Karpas-422 (cell line): ENCODE results near the gene SHANK3. TPM values are rescaled to one million over a fixed set of nuclear protein-coding genes. Genes with fewer than 3 reads are reported as not detected.
"Not testable (repeated sequence)": the region's sequence is repeated elsewhere in the genome, so short reads cannot be mapped to it uniquely, and the experiment has no call there.

Experiments used
- DNase-seq: peaks from one replicate; pipeline ENCODE4 v3.0.0-alpha.2; 2015
- H2AFZ ChIP-seq: fragments of 200-600 bp; sonication (generic); 2 replicates; pipeline ENCODE4 v1.6.1; 2014; ENCODE audit warnings: antibody characterized with exemption, low read length, mixed read lengths
- H3K27ac ChIP-seq: fragments of 200-600 bp; sonication (generic); 2 replicates; pipeline ENCODE4 v1.5.1; 2014; ENCODE audit warnings: mild to moderate bottlenecking, low read length, moderate library complexity
- H3K27me3 ChIP-seq: fragments of 200-600 bp; sonication (generic); 2 replicates; pipeline ENCODE4 v1.6.1; 2014; ENCODE audit warnings: low read length, mixed read lengths
- H3K36me3 ChIP-seq: fragments of 200-600 bp; sonication (generic); 2 replicates; pipeline ENCODE4 v1.6.1; 2014; ENCODE audit warnings: low read length, mixed read lengths; ENCODE audit not compliant: insufficient read depth
- H3K4me1 ChIP-seq: fragments of 200-600 bp; sonication (generic); 2 replicates; pipeline ENCODE4 v1.6.1; 2014; ENCODE audit warnings: mild to moderate bottlenecking, low read length, mixed read lengths
- H3K4me2 ChIP-seq: fragments of 200-600 bp; sonication (generic); 2 replicates; pipeline ENCODE4 v1.6.1; 2014; ENCODE audit warnings: low read length, low read depth, mild to moderate bottlenecking; ENCODE audit not compliant: poor library complexity, severe bottlenecking
- H3K4me3 ChIP-seq: fragments of 200-600 bp; sonication (generic); 2 replicates; pipeline ENCODE4 v1.5.1; 2014; ENCODE audit warnings: mild to moderate bottlenecking, antibody characterized with exemption, low read length, mixed read lengths
- H3K79me2 ChIP-seq: fragments of 200-600 bp; sonication (generic); 2 replicates; pipeline ENCODE4 v1.6.1; 2014; ENCODE audit warnings: mild to moderate bottlenecking, low read length, mixed read lengths
- H3K9ac ChIP-seq: fragments of 200-600 bp; sonication (generic); 2 replicates; pipeline ENCODE4 v1.6.0; 2014; ENCODE audit warnings: low read length
- H3K9me2 ChIP-seq: fragments of 200-600 bp; sonication (generic), shearing (Covaris generic); replicated peaks from 2 replicates; pipeline ENCODE4 v1.6.0; 2014; ENCODE audit warnings: mild to moderate bottlenecking, low read length, moderate library complexity; ENCODE audit not compliant: insufficient read depth
- H3K9me3 ChIP-seq: fragments of 300-700, 200-600 bp; sonication (generic); 2 replicates; pipeline ENCODE4 v1.6.1; 2014; ENCODE audit warnings: low read length, mixed read lengths
- H4K20me1 ChIP-seq: fragments of 200-600 bp; sonication (generic); 2 replicates; pipeline ENCODE4 v1.6.1; 2014; ENCODE audit warnings: mild to moderate bottlenecking, antibody characterized with exemption, low read length, low read depth; ENCODE audit not compliant: insufficient read depth
- total RNA-seq: library from RNA; depleted of rRNA; stranded (reverse); fragments of >200 nt; shearing (Covaris generic); gene quantifications from 2 replicates; pipeline ENCODE4 v1.2.3, GENCODE V29; 2014; ENCODE audit warnings: low replicate concordance

SHANK3 gene
- total RNA-seq, 1 experiment from 2014 or later, result not detected

DNA sequence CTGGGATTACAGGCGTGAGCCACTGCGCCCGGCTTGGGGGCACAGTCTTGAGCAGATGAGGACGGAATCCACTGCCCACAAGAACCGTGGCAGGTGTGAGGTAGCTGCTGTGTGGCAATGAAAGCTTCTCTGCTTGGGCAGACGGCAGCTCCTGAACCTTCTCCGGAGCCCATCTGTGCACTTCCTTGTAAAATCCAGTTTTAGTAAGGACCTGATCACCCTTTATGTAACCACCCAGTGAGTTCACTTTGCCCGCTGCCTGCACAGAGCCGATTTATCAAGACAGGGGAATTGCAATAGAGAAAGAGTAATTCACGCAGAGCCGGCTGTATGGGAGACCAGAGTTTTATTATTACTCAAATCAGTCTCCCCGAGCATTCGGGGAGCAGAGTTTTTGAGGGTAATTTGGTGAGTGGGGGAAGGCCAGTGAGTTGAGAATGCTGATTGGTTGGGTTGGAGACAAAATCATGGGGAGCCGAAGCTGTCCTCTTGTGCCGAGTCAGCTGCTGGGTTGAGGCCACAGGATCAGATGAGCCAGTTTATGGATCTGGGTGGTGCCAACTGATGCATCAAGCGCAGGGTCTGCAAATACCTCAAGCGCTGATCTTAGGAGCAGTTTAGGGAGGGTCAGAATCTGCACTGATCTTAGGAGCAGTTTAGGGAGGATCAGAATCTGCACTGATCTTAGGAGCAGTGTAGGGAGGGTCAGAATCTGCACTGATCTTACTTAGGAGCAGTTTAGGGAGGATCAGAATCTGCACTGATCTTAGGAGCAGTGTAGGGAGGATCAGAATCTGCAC lies 29.4 kb upstream of the SHANK3 start:
- not testable (repeated sequence) for H3K36me3 ChIP-seq, H2AFZ ChIP-seq, H3K27me3 ChIP-seq, H3K9ac ChIP-seq, DNase-seq, H3K9me2 ChIP-seq, H3K9me3 ChIP-seq, H3K79me2 ChIP-seq, H3K27ac ChIP-seq, H3K4me3 ChIP-seq, H3K4me2 ChIP-seq, H3K4me1 ChIP-seq, H4K20me1 ChIP-seq

DNA sequence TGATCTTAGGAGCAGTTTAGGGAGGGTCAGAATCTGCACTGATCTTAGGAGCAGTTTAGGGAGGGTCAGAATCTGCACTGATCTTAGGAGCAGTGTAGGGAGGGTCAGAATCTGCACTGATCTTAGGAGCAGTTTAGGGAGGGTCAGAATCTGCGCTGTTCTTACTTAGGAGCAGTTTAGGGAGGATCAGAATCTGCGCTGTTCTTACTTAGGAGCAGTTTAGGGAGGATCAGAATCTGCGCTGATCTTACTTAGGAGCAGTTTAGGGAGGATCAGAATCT lies 28.9 kb upstream of the SHANK3 start:
- not testable (repeated sequence) for H3K9me2 ChIP-seq, H2AFZ ChIP-seq, H3K4me1 ChIP-seq

DNA sequence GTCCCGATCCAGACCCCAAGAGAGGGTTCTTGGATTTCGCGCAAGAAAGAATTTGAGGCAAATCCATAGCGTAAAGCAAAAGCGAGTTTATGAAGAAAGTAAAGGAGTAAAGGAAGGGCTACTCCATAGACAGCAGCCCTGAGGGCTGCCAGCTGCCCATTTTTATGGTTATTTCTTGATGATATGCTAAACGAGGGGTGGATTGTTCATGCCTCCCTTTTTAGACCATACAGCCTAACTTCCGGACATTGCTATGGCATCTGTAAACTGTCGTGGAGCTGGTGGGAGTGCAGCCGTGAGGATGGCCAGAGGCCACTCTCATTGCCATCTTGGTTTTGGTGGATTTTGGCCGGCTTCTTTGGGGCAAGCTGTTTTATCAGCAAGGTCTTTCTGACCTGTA lies 19.4 kb upstream of the SHANK3 start:
- Histone ChIP-seq H3K9ac (no peak overlapping the region), H3K4me1 (no peaks in the 10 kb centered on the region), H3K9me3 (peaks cover 3% of the 10 kb centered on the region; the same call in 1 of the 2 replicates), H3K27ac (no peak overlapping the region), H3K4me3 (no peak overlapping the region), H3K27me3 (no peaks in the 10 kb centered on the region), H3K36me3 (no peaks in the 10 kb centered on the region), H3K9me2 (no peaks in the 10 kb centered on the region), H4K20me1 (no peaks in the 10 kb centered on the region), H2AFZ (no peak overlapping the region), H3K79me2 (no peaks in the 10 kb centered on the region), H3K4me2 (no peak overlapping the region)
- no peak for DNase-seq

More for the DNA sequence above, 28.9 kb upstream of the SHANK3 start:
- not testable (repeated sequence) for H3K79me2 ChIP-seq, H3K9me3 ChIP-seq, H3K4me2 ChIP-seq, H3K27me3 ChIP-seq, H3K4me3 ChIP-seq, H3K36me3 ChIP-seq, H3K27ac ChIP-seq, DNase-seq, H4K20me1 ChIP-seq, H3K9ac ChIP-seq

- DNase-seq, H3K4me3 ChIP-seq, H3K79me2 ChIP-seq, H4K20me1 ChIP-seq, H3K9ac ChIP-seq, H3K4me2 ChIP-seq, H3K27ac ChIP-seq, H2AFZ ChIP-seq, H3K27me3 ChIP-seq, H3K9me3 ChIP-seq, H3K4me1 ChIP-seq, H3K9me2 ChIP-seq, H3K36me3 ChIP-seq: not testable (repeated sequence)
Measured at GRCh38 chr22:50654664-50655063, 18.0 kb upstream of the SHANK3 start.

- H2AFZ ChIP-seq, result no peak overlapping the region
- no peak overlapping the region for H3K4me3 ChIP-seq
- no peak overlapping the region for H3K27ac ChIP-seq
- no peaks in the 10 kb centered on the region for H3K9me2 ChIP-seq
- no peaks in the 10 kb centered on the region for H3K36me3 ChIP-seq
- H4K20me1 ChIP-seq, result no peaks in the 10 kb centered on the region
- no peaks in the 10 kb centered on the region for H3K79me2 ChIP-seq
- H3K4me1 ChIP-seq, result no peaks in the 10 kb centered on the region
- no peaks in the 10 kb centered on the region for H3K9me3 ChIP-seq
- DNase-seq, result no peak
- H3K9ac ChIP-seq, result no peak overlapping the region
- H3K4me2 ChIP-seq, result no peak overlapping the region
- H3K27me3 ChIP-seq, result no peaks in the 10 kb centered on the region
Measured at GRCh38 chr22:50656122-50657070, 16.2 kb upstream of the SHANK3 start.

DNA sequence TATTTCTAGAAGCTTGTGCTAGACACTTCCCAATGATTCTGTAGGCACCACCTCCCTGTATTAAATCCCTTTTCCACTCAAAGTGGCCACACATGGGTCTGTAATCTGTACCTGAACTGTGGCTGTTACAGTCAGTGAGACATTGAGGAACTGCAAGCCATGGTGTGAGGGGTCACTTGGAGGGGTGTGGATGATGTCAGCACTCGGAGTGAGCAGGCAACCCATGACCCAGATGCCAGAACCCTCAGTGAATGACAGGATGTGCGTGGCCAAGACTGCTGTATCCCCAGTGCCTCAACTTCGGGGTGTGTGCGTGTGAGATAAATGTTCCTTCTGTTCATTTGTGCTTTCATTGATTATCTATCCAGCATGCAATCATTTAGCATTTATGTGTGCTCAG lies 14.7 kb upstream of the SHANK3 start:
- H3K36me3 ChIP-seq, result no peaks in the 10 kb centered on the region
- H3K4me3 ChIP-seq, result no peak overlapping the region
- H3K4me1 ChIP-seq, result no peaks in the 10 kb centered on the region
- no peak overlapping the region for H2AFZ ChIP-seq
- DNase-seq, result no peak
- H3K9me2 ChIP-seq, result no peaks in the 10 kb centered on the region
- H4K20me1 ChIP-seq, result no peaks in the 10 kb centered on the region
- H3K4me2 ChIP-seq, result no peak overlapping the region
- H3K27me3 ChIP-seq, result no peaks in the 10 kb centered on the region
- no peak overlapping the region for H3K9ac ChIP-seq
- H3K9me3 ChIP-seq, result no peaks in the 10 kb centered on the region
- no peaks in the 10 kb centered on the region for H3K79me2 ChIP-seq
- no peak overlapping the region for H3K27ac ChIP-seq

GRCh38 chr22:50659711-50660110 lies 12.9 kb upstream of the SHANK3 start:
- not testable (repeated sequence) for DNase-seq, H3K4me2 ChIP-seq, H3K27ac ChIP-seq, H3K79me2 ChIP-seq, H3K36me3 ChIP-seq, H3K9me3 ChIP-seq, H2AFZ ChIP-seq, H3K4me3 ChIP-seq, H4K20me1 ChIP-seq, H3K4me1 ChIP-seq, H3K9me2 ChIP-seq, H3K27me3 ChIP-seq, H3K9ac ChIP-seq

DNA sequence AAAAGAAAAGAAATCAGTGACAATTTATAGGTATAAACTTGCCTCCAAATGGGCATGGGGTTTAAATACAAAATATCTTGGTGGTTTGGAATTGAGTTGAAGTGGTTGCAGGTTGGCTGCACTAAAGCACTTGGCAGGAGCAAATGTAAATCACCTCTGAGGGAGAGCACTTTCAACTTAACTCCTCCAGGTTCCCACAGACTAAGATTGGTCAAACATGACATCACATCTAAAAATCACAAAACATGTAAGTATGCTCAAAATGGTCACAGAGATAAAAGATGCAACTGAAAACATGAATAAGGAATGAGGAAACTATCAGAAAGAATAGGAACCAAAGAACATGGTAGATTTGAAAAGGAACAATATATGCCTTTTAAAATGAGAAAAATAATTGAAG lies 12.3 kb upstream of the SHANK3 start:
- H3K9ac ChIP-seq, result no peak overlapping the region
- H3K27ac ChIP-seq, result no peak overlapping the region
- H4K20me1 ChIP-seq, result no peaks in the 10 kb centered on the region
- no peaks in the 10 kb centered on the region for H3K27me3 ChIP-seq
- no peak overlapping the region for H3K4me3 ChIP-seq
- no peaks in the 10 kb centered on the region for H3K9me3 ChIP-seq
- no peaks in the 10 kb centered on the region for H3K9me2 ChIP-seq
- no peak for DNase-seq
- no peaks in the 10 kb centered on the region for H3K36me3 ChIP-seq
- no peaks in the 10 kb centered on the region for H3K79me2 ChIP-seq
- no peak overlapping the region for H3K4me2 ChIP-seq
- H2AFZ ChIP-seq, result no peak overlapping the region
- H3K4me1 ChIP-seq, result no peaks in the 10 kb centered on the region
